Pancreas (tissue), 10 donors: ENCODE results near the gene ADM2. TPM values are rescaled to one million over a fixed set of nuclear protein-coding genes. Genes with fewer than 3 reads are reported as not detected.

Experiments used
- ATAC-seq, 4 donors: fragments of 200-7000 bp; cut with Tn5 transposase; one replicate each; pipeline versions ENCODE4 v1.8.0 to v1.9.1; 2020; ENCODE audit warnings: mild to moderate bottlenecking in 4 of 4, moderate library complexity in 4 of 4
- DNase-seq, 6 donors: peaks; one replicate each; pipeline ENCODE4 v3.0.0-alpha.2; 2020
- FAIRE-seq: peaks from 2 replicates; lab custom pipeline; 2012; peaks lifted over from hg19 to GRCh38; lab: Jason Lieb, UNC
- H3K27ac ChIP-seq, 4 donors: fragments of 200-600 bp; sonication (generic); 1 replicate in 3 of 4; 2 replicates in 1 of 4; pipeline versions ENCODE4 v1.5.0 to v1.8.0; 2020
- H3K27me3 ChIP-seq, 4 donors: fragments of 200-600 bp; one replicate each; pipeline ENCODE4 v1.8.0; 2021
- H3K36me3 ChIP-seq, 3 donors: fragments of 200-600 bp; sonication (generic) in 1 of 3; one replicate each; pipeline versions ENCODE4 v1.5.0 to v1.8.0; 2020 to 2021
- H3K4me1 ChIP-seq, 3 donors: fragments of 200-600 bp; one replicate each; pipeline ENCODE4 v1.8.0; 2021
- H3K4me3 ChIP-seq, 4 donors: fragments of 200-600 bp; sonication (generic) in 2 of 4; one replicate each; pipeline versions ENCODE4 v1.5.0 to v1.8.0; 2020 to 2021
- H3K9me3 ChIP-seq, 4 donors: fragments of 200-600 bp; one replicate each; pipeline ENCODE4 v1.8.0; 2021
- CTCF ChIP-seq, 4 donors: fragments of 200-600 bp; sonication (generic) in 3 of 4; IDR thresholded peaks; one replicate each; pipeline versions ENCODE4 v1.5.0 to v1.8.0; 2021; ENCODE audit warnings: antibody characterized with exemption in 4 of 4
- WGBS, 2 donors: extraction: QIAGEN DNeasy Blood & Tissue Kit; methylation state at CpG; one replicate each; pipeline ENCODE4 v1.1.7; 2013; 5-methylcytosine and 5-hydroxymethylcytosine counted together
- intact Hi-C, 3 donors: fragments of 100-400 bp; cut with DNase I; formaldehyde crosslinking; loops; one replicate each; pipeline versions ENCODE4 v1.11.1 to v1.14.2; 2022
- polyA plus RNA-seq, 2 donors: library from polyadenylated mRNA; stranded (reverse); fragments of 200-250 nt; gene quantifications; one replicate each; pipeline ENCODE4 v1.2.3, GENCODE V29; 2013
- total RNA-seq, 6 donors: library from RNA; stranded (reverse); fragmentation: NEBNext Ultra II Directional in 4 of 6; extraction: Animal tissue kit (Norgen Biotek cat#: 25700) in 4 of 6; gene quantifications; one replicate each; pipeline versions ENCODE4 v1.2.1 to v1.2.4, GENCODE V29; 2021 to 2023
- donor health status: healthy with polysubstance abuse.
- donor health status: DM: no; HTN: no; CAD: no; lungs with moderate emphysema.
- donor health status: DM: no; HTN: no; CAD: no.
- donor health status: control.
- donor health status: control.
- donor health status: Bipolar disorder and iron deficiency.
- donor health status: DM: yes; HTN: yes; CAD: no.
- donor health status: DM: no; HTN: no; CAD: no.
- donor health status: DM: no; HTN: no; CAD: no.
- donor health status: DM: yes; HTN: yes; CAD: no.

Gene ADM2
- total and polyA plus RNA-seq, 8 donors = 2.1 to 44.3 (median 5.8) TPM

- H3K4me1 ChIP-seq = peaks cover 5 to 7% (median 6%) of the 10 kb centered on the region in 3 donors
- no peaks in the 10 kb centered on the region for H3K9me3 ChIP-seq
- no peak overlapping the region for H3K27ac ChIP-seq
- peak in 1 of 6 donors; percentile 66 for DNase-seq
- intact Hi-C loops = no loop called here
- peaks cover 0 to 43% (median 19%) of the 10 kb centered on the region in 3 donors for H3K36me3 ChIP-seq
- ATAC-seq = no peak
- FAIRE-seq = no peak
- no peak overlapping the region for H3K4me3 ChIP-seq
- H3K27me3 ChIP-seq = no peaks in the 10 kb centered on the region
- 85 to 87% methylated on average over 22 of the region's 22 CpGs for WGBS, 2 donors
- no peak for TF ChIP-seq CTCF (IDR thresholded peaks at IDR 0.05)
Measured at GRCh38 chr22:50522806-50523438, 41.6 kb downstream of the ADM2 start.

DNA sequence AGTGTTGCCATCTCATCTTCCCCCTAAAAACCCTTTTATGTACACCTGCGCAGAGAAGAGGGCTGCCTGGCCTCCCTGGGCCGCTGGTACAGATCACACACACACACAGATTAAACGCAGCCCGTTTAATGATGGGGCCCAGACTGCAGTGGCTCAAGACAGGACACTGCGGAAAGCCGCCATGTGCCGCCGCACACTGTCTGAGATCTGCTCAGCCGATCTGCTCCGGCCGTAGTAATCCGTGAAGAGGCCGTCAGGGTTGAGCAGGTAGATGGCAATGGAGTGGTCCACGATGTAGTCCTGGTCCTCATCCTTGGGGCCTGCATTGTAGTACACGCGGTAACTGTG, 42.1 kb downstream of the ADM2 start:
- no peak for DNase-seq
- Histone ChIP-seq H3K27me3 (no peaks in the 10 kb centered on the region), H3K27ac (no peak overlapping the region), H3K9me3 (no peaks in the 10 kb centered on the region), H3K36me3 (peaks cover 0 to 38% (median 19%) of the 10 kb centered on the region in 3 donors), H3K4me1 (peaks cover 5 to 7% (median 6%) of the 10 kb centered on the region in 3 donors), H3K4me3 (no peak overlapping the region)
- ATAC-seq = no peak
- intact Hi-C loops = no loop called here
- TF ChIP-seq CTCF (IDR thresholded peaks at IDR 0.05) = no peak
- WGBS, 2 donors = 91 to 93% methylated on average over 16 of the region's 16 CpGs
- FAIRE-seq = no peak

DNA sequence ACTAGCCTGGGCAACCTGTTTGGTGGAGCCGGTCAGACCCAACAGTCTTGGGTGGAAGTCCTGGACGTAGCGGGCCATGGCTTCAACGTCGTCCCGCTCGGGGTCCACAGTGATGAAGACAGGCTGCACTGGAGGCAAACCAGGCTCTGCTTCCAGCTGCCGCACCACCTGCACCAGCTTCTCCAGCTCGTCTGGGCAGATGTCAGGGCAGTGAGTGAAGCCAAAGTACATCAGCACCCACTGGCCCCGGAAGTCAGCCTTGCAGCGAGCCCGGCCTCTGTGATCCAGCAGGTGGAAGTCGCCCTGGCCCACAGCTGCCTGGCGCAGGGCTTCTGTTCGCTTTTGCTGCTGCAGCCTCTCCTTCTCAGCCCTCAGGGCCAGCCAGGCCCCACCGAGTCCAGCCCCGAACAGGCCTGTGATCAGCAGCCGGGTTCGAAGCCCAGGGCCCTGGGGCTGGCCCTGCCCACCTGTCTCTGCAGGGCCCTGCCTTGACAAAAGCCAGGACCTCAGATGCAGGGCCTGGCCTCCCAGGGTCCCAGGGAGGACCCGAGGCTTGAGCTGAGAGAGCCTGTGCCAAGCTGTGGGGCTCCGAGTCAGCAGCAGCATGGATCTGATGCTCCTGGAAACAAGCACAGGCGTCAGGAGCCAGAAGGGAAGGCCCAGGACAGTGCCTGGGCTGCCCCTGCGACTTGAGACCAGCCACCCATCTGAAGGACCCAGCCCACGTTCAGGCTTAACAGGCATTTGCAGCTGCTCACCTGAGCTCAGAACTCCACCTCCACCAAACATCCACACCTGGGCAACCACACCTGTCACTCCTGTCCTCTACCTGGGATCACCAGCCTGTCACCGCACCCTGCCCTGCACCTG, 42.7 kb downstream of the ADM2 start:
- TF ChIP-seq CTCF (IDR thresholded peaks at IDR 0.05) = no peak
- ATAC-seq = no peak
- Histone ChIP-seq H3K36me3 (peaks cover 0 to 33% (median 14%) of the 10 kb centered on the region in 3 donors), H3K4me1 (peaks cover 5 to 7% (median 6%) of the 10 kb centered on the region in 3 donors), H3K27me3 (no peaks in the 10 kb centered on the region), H3K4me3 (peak overlapping the region in 2 of 4 donors; percentile 72 to 75), H3K27ac (peak overlapping the region in 1 of 4 donors; percentile 94), H3K9me3 (no peaks in the 10 kb centered on the region)
- no peak for FAIRE-seq
- WGBS, 2 donors = 77 to 78% methylated on average over 24 to 25 of the region's 25 CpGs
- intact Hi-C loops = no loop called here
- DNase-seq = peak in 2 of 6 donors; percentile 62 to 79

DNA sequence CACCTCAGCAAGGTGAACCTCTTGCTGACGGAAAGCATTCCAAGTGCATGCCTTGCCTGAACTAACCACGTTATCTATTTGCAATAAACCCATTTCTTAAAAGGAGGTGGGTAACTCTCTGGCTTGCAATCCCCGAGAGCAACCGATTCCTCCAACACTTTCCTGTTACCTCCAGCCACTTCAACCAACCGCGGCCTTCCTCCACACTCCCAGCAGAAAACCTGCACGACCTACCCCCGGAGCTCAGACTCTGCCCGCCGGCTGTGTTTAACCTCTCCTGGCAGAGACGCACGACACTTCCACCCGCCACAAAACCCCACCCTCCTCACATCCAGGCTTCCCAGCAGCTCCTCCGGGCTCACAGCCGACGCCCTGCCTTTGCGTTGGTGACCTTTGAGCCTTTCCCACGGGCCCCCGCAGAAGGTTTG, 43.3 kb downstream of the ADM2 start:
- Histone ChIP-seq H3K4me1 (peaks cover 5 to 7% (median 6%) of the 10 kb centered on the region in 3 donors), H3K9me3 (no peaks in the 10 kb centered on the region), H3K27me3 (no peaks in the 10 kb centered on the region), H3K27ac (peak overlapping the region; percentile 88 to 94 (median 90)), H3K36me3 (peaks cover 0 to 26% (median 11%) of the 10 kb centered on the region in 3 donors), H3K4me3 (peak overlapping the region; percentile 59 to 75 (median 68))
- peak in 3 of 4 donors; percentile 1 to 8 (median 2) for ATAC-seq
- intact Hi-C loops = no loop called here
- FAIRE-seq = no peak
- DNase-seq = no peak
- WGBS, 2 donors = 4 to 5% methylated on average over 19 of the region's 19 CpGs
- no peak for TF ChIP-seq CTCF (IDR thresholded peaks at IDR 0.05)
